ENCODE measurements around the gene HSD11B1L.
A peak's percentile ranks its signal among the peaks of the same experiment; 100 is the strongest.

The HSD11B1L gene

GRCh38 chr19:5676772-5677105 is 4.1 kb upstream of the HSD11B1L start:
- Histone ChIP-seq H3K4me3 (replicated peaks; ENCODE audit: insufficient read depth, low read length) (no peak overlapping the region), H3K27ac (replicated peaks) (no peak overlapping the region), H3K27me3 (ENCODE audit: insufficient read depth, poor library complexity, severe bottlenecking) (no peaks in the 10 kb centered on the region)
- TF ChIP-seq GABPA (IDR thresholded peaks at IDR 0.05; ENCODE audit: low read depth) = no peak
- no peak for TF ChIP-seq POLR2AphosphoS5 (IDR thresholded peaks at IDR 0.05; ENCODE audit: low read depth)
- TF ChIP-seq CTCF (IDR thresholded peaks at IDR 0.05; ENCODE audit: insufficient read depth, low read length) = no peak
- TF ChIP-seq REST (IDR thresholded peaks at IDR 0.05; ENCODE audit: insufficient replicate concordance, low read depth) = no peak
- TF ChIP-seq SPI1 (IDR thresholded peaks at IDR 0.05; ENCODE audit: borderline replicate concordance, low read depth) = no peak
- no peak for DNase-seq (ENCODE audit: low read depth in 1 of 2, low spot score in 1 of 2)

GRCh38 chr19:5677136-5677535 is 3.7 kb upstream of the HSD11B1L start:
- no peak overlapping the region for H3K4me3 ChIP-seq (replicated peaks; ENCODE audit: insufficient read depth, low read length)
- H3K27ac ChIP-seq (replicated peaks) = no peak overlapping the region
- H3K27me3 ChIP-seq (ENCODE audit: insufficient read depth, poor library complexity, severe bottlenecking) = no peaks in the 10 kb centered on the region
- DNase-seq (ENCODE audit: low read depth in 1 of 2, low spot score in 1 of 2) = no peak
- peak; percentile 21; the same call in 1 of the 2 replicates for TF ChIP-seq POLR2AphosphoS5 (IDR thresholded peaks at IDR 0.05; ENCODE audit: low read depth)
- no peak for TF ChIP-seq SPI1 (IDR thresholded peaks at IDR 0.05; ENCODE audit: borderline replicate concordance, low read depth)

- TF ChIP-seq POLR2AphosphoS5 (IDR thresholded peaks at IDR 0.05; ENCODE audit: low read depth) (no peak), GABPA (IDR thresholded peaks at IDR 0.05; ENCODE audit: low read depth) (no peak), CTCF (IDR thresholded peaks at IDR 0.05; ENCODE audit: insufficient read depth, low read length) (no peak), SPI1 (IDR thresholded peaks at IDR 0.05; ENCODE audit: borderline replicate concordance, low read depth) (no peak)
- no peak overlapping the region for H3K4me3 ChIP-seq (replicated peaks; ENCODE audit: insufficient read depth, low read length)
- DNase-seq (ENCODE audit: low read depth in 1 of 2, low spot score in 1 of 2) = no peak
- no peaks in the 10 kb centered on the region for H3K27me3 ChIP-seq (ENCODE audit: insufficient read depth, poor library complexity, severe bottlenecking)
- no peak overlapping the region for H3K27ac ChIP-seq (replicated peaks)
These were observed 3.2 kb upstream of the HSD11B1L start for GRCh38 chr19:5677580-5677979.

GRCh38 chr19:5678071-5678718 is 2.6 kb upstream of the HSD11B1L start:
- no peak for DNase-seq (ENCODE audit: low read depth in 1 of 2, low spot score in 1 of 2)
- no peak overlapping the region for H3K27ac ChIP-seq (replicated peaks)
- TF ChIP-seq CTCF (IDR thresholded peaks at IDR 0.05; ENCODE audit: insufficient read depth, low read length) = no peak
- no peak for TF ChIP-seq GABPA (IDR thresholded peaks at IDR 0.05; ENCODE audit: low read depth)
- no peaks in the 10 kb centered on the region for H3K27me3 ChIP-seq (ENCODE audit: insufficient read depth, poor library complexity, severe bottlenecking)
- H3K4me3 ChIP-seq (replicated peaks; ENCODE audit: insufficient read depth, low read length) = no peak overlapping the region

- TF ChIP-seq CTCF (IDR thresholded peaks at IDR 0.05; ENCODE audit: insufficient read depth, low read length) = no peak
- TF ChIP-seq GABPA (IDR thresholded peaks at IDR 0.05; ENCODE audit: low read depth) = no peak
- no peak for TF ChIP-seq REST (IDR thresholded peaks at IDR 0.05; ENCODE audit: insufficient replicate concordance, low read depth)
- TF ChIP-seq SPI1 (IDR thresholded peaks at IDR 0.05; ENCODE audit: borderline replicate concordance, low read depth) = no peak
- TF ChIP-seq POLR2AphosphoS5 (IDR thresholded peaks at IDR 0.05; ENCODE audit: low read depth) = no peak
- DNase-seq (ENCODE audit: low read depth in 1 of 2, low spot score in 1 of 2) = peak in 1 of 2 experiments; percentile 42
- Histone ChIP-seq H3K27me3 (ENCODE audit: insufficient read depth, poor library complexity, severe bottlenecking) (no peaks in the 10 kb centered on the region), H3K27ac (replicated peaks) (peak overlapping the region; percentile 90), H3K4me3 (replicated peaks; ENCODE audit: insufficient read depth, low read length) (peak overlapping the region; percentile 97)
These were observed 1.3 kb upstream of the HSD11B1L start for GRCh38 chr19:5679289-5680083.

All from HL-60 (cell line).